Activated CD4-positive, alpha-beta memory T cell treated with anti-CD3 and anti-CD28 coated beads for 36 hours (primary cell): ENCODE data around the gene SALL2. TPM values are rescaled to one million over a fixed set of nuclear protein-coding genes. Genes with fewer than 3 reads are reported as not detected.

ENCODE experiments used
- CTCF ChIA-PET: fragments of 350-600 bp; sonication (Branson Sonifier 250); formaldehyde crosslinking; loops from one replicate; lab custom pipeline; 2021; ENCODE audit warnings: antibody characterized with exemption, inconsistent platforms; lab: Charles Lee
- POLR2A ChIA-PET: fragments of 350-600 bp; sonication (Branson Sonifier 250); formaldehyde crosslinking; loops from one replicate; lab custom pipeline; 2021; ENCODE audit warnings: antibody characterized with exemption; lab: Charles Lee
- DNase-seq: peaks from one replicate; pipeline ENCODE4 v3.0.0-alpha.2; 2020
- H3K27ac Mint-ChIP-seq: one replicate; pipeline ENCODE4 v1.8.0; 2021; ENCODE audit warnings: mixed read lengths
- H3K27me3 Mint-ChIP-seq: one replicate; pipeline ENCODE4 v1.8.0; 2021; ENCODE audit warnings: mixed read lengths
- H3K36me3 Mint-ChIP-seq: one replicate; pipeline ENCODE4 v1.8.0; 2021; ENCODE audit warnings: mixed read lengths
- H3K4me1 Mint-ChIP-seq: one replicate; pipeline ENCODE4 v1.8.0; 2021; ENCODE audit warnings: low read depth, mixed read lengths
- H3K4me3 Mint-ChIP-seq: one replicate; pipeline ENCODE4 v1.8.0; 2021; ENCODE audit warnings: mild to moderate bottlenecking, mixed read lengths
- H3K9me3 Mint-ChIP-seq: one replicate; pipeline ENCODE4 v1.8.0; 2021; ENCODE audit warnings: mixed read lengths
- intact Hi-C: fragments of 100-400 bp; cut with micrococcal nuclease; formaldehyde crosslinking; loops from one replicate; pipeline ENCODE4 v1.15.1; 2023
- total RNA-seq, 2 experiments: library from RNA; stranded (reverse); gene quantifications; one replicate each; pipeline ENCODE4 v1.2.3, GENCODE V29; 2021

SALL2 gene
- total RNA-seq, 2 experiments from 2014 or later, result 4.4 to 4.8 TPM

- no peak for DNase-seq
- Mint-ChIP-seq H3K27me3 (no peaks in the 10 kb centered on the region), H3K4me3 (peak overlapping the region; percentile 99), H3K9me3 (no peaks in the 10 kb centered on the region), H3K4me1 (peaks cover 29% of the 10 kb centered on the region), H3K36me3 (peaks cover 14% of the 10 kb centered on the region), H3K27ac (peak overlapping the region; percentile 95)
- CTCF ChIA-PET, result interaction anchor here (0.6 to 4.0 kb wide), 9 partner anchors 20 to 50 kb away, joined by 3 to 35 read pairs (median 6); partner anchors contain the start of genes CHD8 and METTL3
- intact Hi-C loops, result loop anchor here (1.0 to 10.0 kb wide), 5 partner anchors 39 to 1989 kb away; partner anchors contain the start of genes NGDN and SUPT16H
- POLR2A ChIA-PET, result interaction anchor here (0.8 to 2.5 kb wide), 6 partner anchors 18 to 211 kb away, joined by 3 to 10 read pairs (median 4); partner anchors contain the start of genes CHD8 and METTL3
Observed at GRCh38 chr14:21475767-21476522, 50.2 kb downstream of the SALL2 start.

Other genes with a start within 250 kb of the SALL2 start
- under 1 TPM in 1 of 2 experiments, not detected in 1; 0.07 TPM for gene RPGRIP1, start 246.3 kb downstream of the SALL2 start, total RNA-seq
- 100 to 1,000 TPM; 156 to 158 TPM for gene SUPT16H, start 142.3 kb downstream of the SALL2 start, total RNA-seq
- gene CHD8, start 70.2 kb downstream of the SALL2 start, total RNA-seq, result 10 to 100 TPM; 80.1 to 87.7 TPM
- 10 to 100 TPM; 21.2 to 23.6 TPM for gene RAB2B, start 49.4 kb downstream of the SALL2 start, total RNA-seq
- 10 to 100 TPM; 66.1 to 67.5 TPM for gene TOX4, start 49.2 kb downstream of the SALL2 start, total RNA-seq
- gene METTL3, start 15.0 kb downstream of the SALL2 start, total RNA-seq, result 10 to 100 TPM; 64.1 TPM
- gene OR10G3, start 53.7 kb upstream of the SALL2 start, total RNA-seq, result not detected
- not detected for gene OR10G2, start 108.6 kb upstream of the SALL2 start, total RNA-seq
- gene OR4E2, start 127.5 kb upstream of the SALL2 start, total RNA-seq, result not detected
- gene OR4E1, start 147.5 kb upstream of the SALL2 start, total RNA-seq, result under 1 TPM; 0.07 TPM